Omental fat pad (tissue), 4 donors: ENCODE measurements around the gene TRAK1. TPM values are rescaled to one million over a fixed set of nuclear protein-coding genes. Genes with fewer than 3 reads are reported as not detected.

ENCODE experiments used
- ATAC-seq: fragments of 150-250 bp; one replicate; pipeline ENCODE4 v1.9.1; 2016; ENCODE audit warnings: mild to moderate bottlenecking, moderate library complexity; ENCODE audit not compliant: low FRiP score
- DNase-seq: peaks from one replicate; pipeline ENCODE4 v3.0.0-alpha.2; 2019; ENCODE audit warnings: low spot score
- total RNA-seq, 4 donors: library from RNA; depleted of rRNA; stranded (reverse); fragments of >200 nt; gene quantifications; one replicate each; pipeline ENCODE4 v1.1.0, GENCODE V29; 2016
- TF ChIP-seq, protein P1 (sequence below), 3 donors: fragments of 450-650 bp; IDR thresholded peaks; one replicate each; pipeline ENCODE4 v1.5.1; 2016 to 2017; ENCODE audit warnings: antibody characterized with exemption in 3 of 3, mild to moderate bottlenecking in 3 of 3, moderate library complexity in 2 of 3

Gene TRAK1
- total RNA-seq, 4 donors from 2014 or later = 21.4 to 42.9 (median 37.0) TPM

- TF ChIP-seq, protein P1, sequence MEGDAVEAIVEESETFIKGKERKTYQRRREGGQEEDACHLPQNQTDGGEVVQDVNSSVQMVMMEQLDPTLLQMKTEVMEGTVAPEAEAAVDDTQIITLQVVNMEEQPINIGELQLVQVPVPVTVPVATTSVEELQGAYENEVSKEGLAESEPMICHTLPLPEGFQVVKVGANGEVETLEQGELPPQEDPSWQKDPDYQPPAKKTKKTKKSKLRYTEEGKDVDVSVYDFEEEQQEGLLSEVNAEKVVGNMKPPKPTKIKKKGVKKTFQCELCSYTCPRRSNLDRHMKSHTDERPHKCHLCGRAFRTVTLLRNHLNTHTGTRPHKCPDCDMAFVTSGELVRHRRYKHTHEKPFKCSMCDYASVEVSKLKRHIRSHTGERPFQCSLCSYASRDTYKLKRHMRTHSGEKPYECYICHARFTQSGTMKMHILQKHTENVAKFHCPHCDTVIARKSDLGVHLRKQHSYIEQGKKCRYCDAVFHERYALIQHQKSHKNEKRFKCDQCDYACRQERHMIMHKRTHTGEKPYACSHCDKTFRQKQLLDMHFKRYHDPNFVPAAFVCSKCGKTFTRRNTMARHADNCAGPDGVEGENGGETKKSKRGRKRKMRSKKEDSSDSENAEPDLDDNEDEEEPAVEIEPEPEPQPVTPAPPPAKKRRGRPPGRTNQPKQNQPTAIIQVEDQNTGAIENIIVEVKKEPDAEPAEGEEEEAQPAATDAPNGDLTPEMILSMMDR (IDR thresholded peaks at IDR 0.05) = no peak
- DNase-seq = no peak
- no peak for ATAC-seq
Measured at GRCh38 chr3:42148086-42148848, 57.1 kb downstream of the TRAK1 start.

- DNase-seq (no peak), ATAC-seq (peak; percentile 71)
- TF ChIP-seq, protein P1 (IDR thresholded peaks at IDR 0.05) = no peak
Measured at GRCh38 chr3:42148982-42149432, 57.9 kb downstream of the TRAK1 start.

GRCh38 chr3:42149532-42149931, 58.4 kb downstream of the TRAK1 start:
- DNase-seq (no peak), ATAC-seq (no peak)
- TF ChIP-seq, protein P1 (IDR thresholded peaks at IDR 0.05) = no peak

- DNase-seq (no peak), ATAC-seq (no peak)
- TF ChIP-seq, protein P1 (IDR thresholded peaks at IDR 0.05) = no peak
Measured at GRCh38 chr3:42149975-42150374, 58.8 kb downstream of the TRAK1 start.

DNA sequence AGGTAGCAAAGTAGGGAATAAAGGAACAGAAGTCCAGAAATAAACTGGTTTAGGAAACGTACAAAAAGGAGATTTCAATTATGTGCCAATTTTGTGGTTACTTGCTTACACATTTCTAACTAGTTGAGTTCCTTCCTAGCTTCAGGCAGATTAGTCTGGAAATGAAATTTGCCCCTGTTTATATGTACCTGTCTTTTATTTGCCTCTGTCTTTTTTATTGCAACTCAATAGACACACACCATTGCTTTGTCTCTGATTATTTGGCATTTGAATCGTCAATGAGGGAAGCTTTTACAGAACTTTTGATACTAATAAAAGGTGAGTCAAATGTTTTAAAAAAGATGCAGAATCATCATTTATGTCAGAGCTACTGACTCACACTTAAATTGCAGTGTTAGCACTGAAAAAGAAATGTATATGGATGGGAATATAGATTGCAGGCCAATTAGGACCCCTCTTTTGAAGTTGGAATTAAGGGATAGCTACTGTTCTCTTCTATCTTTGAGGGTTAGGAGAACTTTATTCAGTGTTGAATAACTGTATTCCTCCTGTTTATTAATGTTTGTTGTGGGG, 60.5 kb downstream of the TRAK1 start:
- TF ChIP-seq, protein P1 (IDR thresholded peaks at IDR 0.05) = no peak
- DNase-seq (no peak), ATAC-seq (no peak)

GRCh38 chr3:42152193-42152592, 61.0 kb downstream of the TRAK1 start:
- DNase-seq (no peak), ATAC-seq (no peak)
- TF ChIP-seq, protein P1 (IDR thresholded peaks at IDR 0.05) = no peak

- TF ChIP-seq, protein P1 (IDR thresholded peaks at IDR 0.05) = no peak
- no peak for DNase-seq
- no peak for ATAC-seq
Measured at GRCh38 chr3:42153039-42153438, 61.9 kb downstream of the TRAK1 start.
